Cardiac muscle cell (in vitro differentiated cells and primary cell): Measurements from ENCODE around the gene C6orf132. TPM values are rescaled to one million over a fixed set of nuclear protein-coding genes. Genes with fewer than 3 reads are reported as not detected.

ENCODE experiments used
- DNase-seq, 2 donors: peaks; one replicate each; pipeline versions ENCODE4 v3.0.0 to v3.0.0-alpha.2; 2010 to 2017; ENCODE audit warnings: low read depth in 1 of 2, low spot score in 1 of 2
- H3K27ac ChIP-seq: fragments of 200-600 bp; sonication (generic); 2 replicates; pipeline ENCODE4 v1.5.1; 2016
- H3K27me3 ChIP-seq: fragments of 200-600 bp; sonication (generic); 2 replicates; pipeline ENCODE4 v1.6.0; 2016; ENCODE audit warnings: control low read depth
- H3K36me3 ChIP-seq: fragments of 200-600 bp; sonication (generic); 2 replicates; pipeline ENCODE4 v1.5.1; 2016; ENCODE audit warnings: control low read depth
- H3K4me1 ChIP-seq: fragments of 200-600 bp; sonication (generic); 2 replicates; pipeline ENCODE4 v1.8.1; 2017; ENCODE audit warnings: low read depth, mild to moderate bottlenecking, mixed run types
- H3K4me3 ChIP-seq: fragments of 200-600 bp; sonication (generic); 2 replicates; pipeline ENCODE4 v1.5.1; 2016; ENCODE audit warnings: mild to moderate bottlenecking
- H3K9me3 ChIP-seq: fragments of 200-600 bp; sonication (generic); 2 replicates; pipeline ENCODE4 v1.5.1; 2017; ENCODE audit warnings: low read depth, mild to moderate bottlenecking, control low read depth
- polyA plus RNA-seq: library from polyadenylated mRNA; unstranded; fragments of >200 nt; fragmentation: Nextera tagmentation; extraction: Ambion mirVana; gene quantifications from 2 replicates; pipeline ENCODE4 v1.2.1, GENCODE V29; 2016
- total RNA-seq: library from RNA; depleted of rRNA; stranded (reverse); fragments of >200 nt; gene quantifications from 2 replicates; pipeline ENCODE4 v1.2.3, GENCODE V29; 2016
- TF ChIP-seq, protein P1 (sequence below): IDR thresholded peaks from 2 replicates; pipeline ENCODE4 v1.5.1; 2012; ENCODE audit warnings: low read depth, mild to moderate bottlenecking, low read length

C6orf132 gene
- total and polyA plus RNA-seq, 2 experiments from 2014 or later, result 0.56 to 2.7 TPM

DNA sequence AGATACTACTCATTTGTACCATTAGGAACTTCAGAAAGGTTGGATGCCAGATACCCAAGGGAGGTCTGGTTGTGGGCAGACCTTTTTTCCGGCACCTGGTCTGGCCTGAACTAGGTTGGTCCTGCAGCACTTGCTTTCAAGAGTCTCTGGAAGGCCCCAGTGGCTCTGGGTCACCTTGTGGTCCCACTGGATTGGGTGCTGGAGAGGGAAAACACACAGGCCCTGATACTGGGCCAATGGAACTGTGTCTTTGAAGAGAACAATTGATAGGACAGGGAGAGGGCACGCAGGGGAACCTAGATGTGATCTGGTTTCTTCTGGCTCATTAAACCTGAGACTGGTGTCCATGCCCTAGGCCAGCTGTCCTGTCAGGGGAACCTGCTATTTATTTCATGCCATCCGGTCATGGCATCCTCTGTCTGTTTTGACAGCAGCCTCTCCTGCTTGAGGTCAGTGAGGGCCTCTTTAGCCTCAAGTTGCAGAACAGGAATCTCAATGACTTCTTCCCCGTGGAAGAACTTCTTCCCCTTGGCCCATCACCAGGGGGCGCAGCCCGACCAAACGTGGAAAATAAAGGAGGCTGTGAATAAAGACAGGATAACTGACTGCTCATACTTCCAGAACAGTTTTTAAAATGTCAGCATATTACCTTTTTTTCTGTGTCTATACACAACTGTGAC is 67.1 kb downstream of the C6orf132 start:
- TF ChIP-seq, protein P1, sequence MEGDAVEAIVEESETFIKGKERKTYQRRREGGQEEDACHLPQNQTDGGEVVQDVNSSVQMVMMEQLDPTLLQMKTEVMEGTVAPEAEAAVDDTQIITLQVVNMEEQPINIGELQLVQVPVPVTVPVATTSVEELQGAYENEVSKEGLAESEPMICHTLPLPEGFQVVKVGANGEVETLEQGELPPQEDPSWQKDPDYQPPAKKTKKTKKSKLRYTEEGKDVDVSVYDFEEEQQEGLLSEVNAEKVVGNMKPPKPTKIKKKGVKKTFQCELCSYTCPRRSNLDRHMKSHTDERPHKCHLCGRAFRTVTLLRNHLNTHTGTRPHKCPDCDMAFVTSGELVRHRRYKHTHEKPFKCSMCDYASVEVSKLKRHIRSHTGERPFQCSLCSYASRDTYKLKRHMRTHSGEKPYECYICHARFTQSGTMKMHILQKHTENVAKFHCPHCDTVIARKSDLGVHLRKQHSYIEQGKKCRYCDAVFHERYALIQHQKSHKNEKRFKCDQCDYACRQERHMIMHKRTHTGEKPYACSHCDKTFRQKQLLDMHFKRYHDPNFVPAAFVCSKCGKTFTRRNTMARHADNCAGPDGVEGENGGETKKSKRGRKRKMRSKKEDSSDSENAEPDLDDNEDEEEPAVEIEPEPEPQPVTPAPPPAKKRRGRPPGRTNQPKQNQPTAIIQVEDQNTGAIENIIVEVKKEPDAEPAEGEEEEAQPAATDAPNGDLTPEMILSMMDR, result peak; percentile 94
- peak; percentile 83 to 84 for DNase-seq
- Histone ChIP-seq H3K4me1 (no peaks in the 10 kb centered on the region), H3K27ac (peak overlapping the region; percentile 53), H3K36me3 (peaks cover 32% of the 10 kb centered on the region), H3K27me3 (no peaks in the 10 kb centered on the region), H3K4me3 (no peak overlapping the region), H3K9me3 (no peaks in the 10 kb centered on the region)

DNA sequence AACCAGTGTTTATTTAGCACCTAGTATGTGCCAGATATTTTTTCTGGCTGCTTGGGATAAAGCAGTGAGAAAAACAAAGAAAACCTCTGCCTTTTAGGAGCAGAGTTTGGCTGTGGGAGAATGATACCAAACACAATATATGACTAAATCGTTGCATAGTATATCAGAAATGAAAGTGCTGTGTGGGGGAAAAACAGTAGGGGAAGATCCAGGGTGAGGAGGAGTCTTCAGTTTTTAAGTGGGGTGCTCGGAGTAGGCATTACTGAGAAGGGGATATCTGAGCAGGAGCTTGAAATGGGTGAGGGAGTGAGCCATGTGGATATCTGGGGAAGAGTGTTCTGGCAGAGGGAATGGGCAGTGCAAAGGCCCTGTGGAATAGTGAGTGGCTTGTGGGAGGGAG is 69.1 kb downstream of the C6orf132 start:
- Histone ChIP-seq H3K36me3 (peaks cover 38% of the 10 kb centered on the region), H3K27ac (no peak overlapping the region)
- TF ChIP-seq, protein P1, result no peak

DNA sequence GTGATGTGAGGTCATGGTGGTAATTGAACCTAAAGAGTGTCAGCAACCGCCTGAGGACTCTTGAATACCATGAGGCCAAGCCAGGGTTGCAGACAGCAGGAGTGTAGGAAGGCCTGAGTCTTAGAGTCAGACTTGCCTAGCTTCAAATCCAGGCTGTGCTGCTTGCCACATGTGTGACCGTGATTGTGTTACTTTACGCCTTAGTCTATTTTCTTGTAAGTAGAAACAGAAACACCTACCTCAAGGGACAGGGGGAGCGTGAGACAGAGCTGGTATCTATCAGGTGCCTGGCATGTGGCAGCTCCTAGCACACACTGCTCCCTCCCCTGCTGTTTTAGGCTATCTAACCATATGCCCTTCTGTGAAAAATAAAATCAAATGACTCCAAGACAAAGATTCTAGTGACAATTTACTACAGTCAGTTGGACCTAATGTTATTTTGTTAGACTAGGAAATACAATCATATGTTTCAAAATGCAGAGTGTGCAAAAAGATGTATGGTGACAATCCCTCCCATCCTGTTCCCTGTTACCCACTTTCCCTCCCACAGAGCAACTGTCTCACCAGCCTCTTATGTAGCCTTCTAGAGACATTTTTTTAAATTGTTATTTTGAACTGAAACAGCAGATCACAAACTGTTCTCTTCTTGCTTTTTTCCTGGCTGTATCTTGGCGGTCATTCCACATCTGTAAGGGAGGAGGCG is 70.4 kb downstream of the C6orf132 start:
- no peak for DNase-seq
- no peak overlapping the region for H3K4me3 ChIP-seq
- H3K36me3 ChIP-seq, result peaks cover 37% of the 10 kb centered on the region
- H3K9me3 ChIP-seq, result no peaks in the 10 kb centered on the region
- H3K27me3 ChIP-seq, result no peaks in the 10 kb centered on the region
- no peaks in the 10 kb centered on the region for H3K4me1 ChIP-seq
- TF ChIP-seq, protein P1, result no peak
- no peak overlapping the region for H3K27ac ChIP-seq

More for the DNA sequence above, 69.1 kb downstream of the C6orf132 start:
- Histone ChIP-seq H3K4me3 (no peak overlapping the region), H3K4me1 (no peaks in the 10 kb centered on the region), H3K9me3 (no peaks in the 10 kb centered on the region), H3K27me3 (no peaks in the 10 kb centered on the region)
- DNase-seq, result no peak

DNA sequence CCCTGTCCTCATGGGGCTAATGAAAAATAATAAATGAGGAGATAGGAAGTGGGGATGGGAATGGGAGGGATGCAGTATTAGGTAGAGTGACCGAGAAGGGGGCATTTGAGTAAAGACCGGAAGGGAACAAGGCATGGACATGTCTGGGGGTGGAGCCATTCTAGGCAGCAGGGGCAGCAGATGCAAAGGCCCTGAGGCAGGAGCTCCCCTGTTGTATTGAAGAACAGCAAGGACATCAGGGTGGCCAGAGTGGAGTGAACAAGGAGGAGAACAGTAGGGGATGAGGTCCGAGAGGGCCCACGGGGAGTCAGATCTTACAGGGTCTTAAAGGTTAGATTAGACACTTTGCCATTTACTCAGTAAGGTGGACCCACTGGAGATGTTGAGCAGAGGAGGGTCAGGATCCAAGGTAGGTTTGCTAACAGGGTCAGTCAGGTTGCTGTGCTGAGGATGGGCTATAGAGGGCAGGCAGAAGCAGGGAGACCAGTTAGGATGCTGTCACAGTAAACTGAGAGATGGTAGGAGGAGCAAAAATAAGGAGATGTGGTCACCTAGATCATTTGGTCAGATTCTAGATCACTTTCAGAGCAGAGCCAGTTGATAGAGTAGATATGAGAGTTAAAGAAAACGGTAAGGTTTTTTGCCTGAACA is 73.4 kb downstream of the C6orf132 start:
- Histone ChIP-seq H3K9me3 (no peaks in the 10 kb centered on the region), H3K27me3 (no peaks in the 10 kb centered on the region), H3K4me1 (no peaks in the 10 kb centered on the region), H3K4me3 (no peak overlapping the region), H3K36me3 (peaks cover 54% of the 10 kb centered on the region), H3K27ac (no peak overlapping the region)
- DNase-seq, result no peak
- TF ChIP-seq, protein P1, result no peak

DNA sequence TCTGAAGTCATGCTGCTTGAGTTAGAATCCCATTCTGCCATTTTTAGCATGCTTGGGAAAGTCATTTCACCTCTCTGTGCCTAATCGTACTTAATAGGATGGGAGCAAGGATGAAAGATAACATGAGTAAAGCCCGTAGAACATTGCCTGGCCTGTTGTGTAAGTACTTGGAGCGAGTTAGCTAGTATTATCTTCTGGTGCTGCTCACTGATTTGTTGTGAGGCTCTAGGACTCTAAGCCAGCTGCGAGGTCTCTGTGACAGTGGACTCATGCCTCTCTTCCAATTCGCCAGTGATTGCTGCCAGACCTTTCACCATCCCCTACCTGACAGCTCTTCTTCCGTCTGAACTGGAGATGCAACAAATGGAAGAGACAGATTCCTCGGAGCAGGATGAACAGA is 74.2 kb downstream of the C6orf132 start:
- TF ChIP-seq, protein P1, result no peak
- peaks cover 60% of the 10 kb centered on the region for H3K36me3 ChIP-seq
- no peaks in the 10 kb centered on the region for H3K9me3 ChIP-seq
- no peaks in the 10 kb centered on the region for H3K4me1 ChIP-seq
- no peak overlapping the region for H3K4me3 ChIP-seq
- H3K27ac ChIP-seq, result no peak overlapping the region
- no peak for DNase-seq
- no peaks in the 10 kb centered on the region for H3K27me3 ChIP-seq
